ENCODE measurements around the gene TMEM129. TPM values are rescaled to one million over a fixed set of nuclear protein-coding genes. Genes with fewer than 3 reads are reported as not detected.

Gene TMEM129
- total and polyA plus RNA-seq, 10 of the 15 experiments (the other 5 are each of a cell fraction or from before 2014, with no cell fraction given), result 0.19 to 24.9 (median 13.2) TPM

- intact Hi-C loops (cut with micrococcal nuclease; ENCODE audit: unreplicated experiment), result no loop called here
- peaks cover 4 to 10% of the 10 kb centered on the region in 2 experiments; a peak in 3 of 4 replicates for H3K36me3 ChIP-seq (ENCODE audit: control insufficient read depth in 2 of 2, insufficient read depth in 2 of 2, low read length in 1 of 2)
- peak overlapping the region; percentile 72 for H3K27ac ChIP-seq (ENCODE audit: control insufficient read depth, insufficient read depth)
- ChIA-PET CTCF (interaction anchor here (0.6 to 15.5 kb wide), 5 partner anchors 9 to 181 kb away, joined by 3 to 317 read pairs (median 3); partner anchors contain the start of gene SLBP), SMC1A (ENCODE audit: uncharacterized antibody, unreplicated experiment) (interaction anchor here (0.9 to 11.0 kb wide), 3 partner anchors 12 to 27 kb away, joined by 3 to 132 read pairs (median 33); no protein-coding TSS in a partner anchor), RAD21 (ENCODE audit: unreplicated experiment) (interaction anchor here (0.8 to 3.3 kb wide), 3 partner anchors 11 to 27 kb away, joined by 3 to 32 read pairs (median 3); no protein-coding TSS in a partner anchor), POLR2A (interaction anchor here (0.7 to 3.8 kb wide), 8 partner anchors 8 to 133 kb away, joined by 3 to 34 read pairs (median 4); partner anchors contain the start of gene SLBP)
- H3K4me3 ChIP-seq, result peak overlapping the region; percentile 73
- DNase-seq (ENCODE audit: low read depth, low spot score), result no peak
- no peaks in the 10 kb centered on the region for H3K27me3 ChIP-seq (replicated peaks in 1 of 2; ENCODE audit: control insufficient read depth in 2 of 2, insufficient read depth in 2 of 2, low read length in 1 of 2)
- peak overlapping the region; percentile 97 for H3K4me2 ChIP-seq (ENCODE audit: control insufficient read depth, insufficient read depth)
- BruUV-seq (replicated peaks), result no TSS peak
- H2AFZ ChIP-seq (ENCODE audit: control insufficient read depth, low read depth, low read length), result peak overlapping the region; percentile 87
- ATAC-seq, result peak; percentile 35
- FAIRE-seq, result no peak
- WGBS (ENCODE audit: insufficient coverage, insufficient replicate concordance, low lambda C conversion rate, missing lambda C conversion rate), result under 1% methylated on average over 79 of the region's 79 CpGs
- H3K9ac ChIP-seq (ENCODE audit: control insufficient read depth, insufficient read depth, low read length), result peak overlapping the region; percentile 77
- peaks cover 4% of the 10 kb centered on the region for H4K20me1 ChIP-seq (ENCODE audit: control insufficient read depth, insufficient read depth)
- H3K79me2 ChIP-seq (ENCODE audit: control insufficient read depth, insufficient read depth, low read length), result peaks cover 64% of the 10 kb centered on the region
- in situ Hi-C loops (cut with MboI), result no loop called here
- H3K4me1 ChIP-seq (ENCODE audit: control insufficient read depth, insufficient read depth, low read length), result peaks cover 31% of the 10 kb centered on the region
- no peaks in the 10 kb centered on the region for H3K9me3 ChIP-seq (replicated peaks; ENCODE audit: control insufficient read depth, insufficient read depth, low read length)
- TF ChIP-seq FOXK2 (IDR thresholded peaks at IDR 0.05), result no peak
- peak; percentile 9 for TF ChIP-seq MYC (IDR thresholded peaks at IDR 0.05; ENCODE audit: insufficient read depth, insufficient read length, insufficient replicate concordance, low read length, severe bottlenecking)
- no peak for TF ChIP-seq STAT1 (conservative IDR thresholded peaks at IDR 0.05)
- no peak for TF ChIP-seq POLR2A (IDR thresholded peaks at IDR 0.05; ENCODE audit: low read depth, low read length)
- TF ChIP-seq GABPA (IDR thresholded peaks at IDR 0.05; ENCODE audit: low read depth), result no peak
- TF ChIP-seq CHD4 (IDR thresholded peaks at IDR 0.05), result no peak
- TF ChIP-seq IRF5 (IDR thresholded peaks at IDR 0.05; ENCODE audit: borderline replicate concordance), result no peak
- no peak for TF ChIP-seq ZNF592 (IDR thresholded peaks at IDR 0.05)
- no peak for TF ChIP-seq MXI1 (IDR thresholded peaks at IDR 0.05; ENCODE audit: low read depth, low read length)
- no peak for TF ChIP-seq SMARCA5 (IDR thresholded peaks at IDR 0.05)
- TF ChIP-seq WRNIP1 (IDR thresholded peaks at IDR 0.05; ENCODE audit: borderline replicate concordance, low read depth, low read length), result no peak
- no peak for TF ChIP-seq TAF1 (IDR thresholded peaks at IDR 0.05; ENCODE audit: borderline replicate concordance, low read depth, low read length)
- TF ChIP-seq SP1 (IDR thresholded peaks at IDR 0.05; ENCODE audit: low read depth, low read length), result no peak
- TF ChIP-seq CBX3 (IDR thresholded peaks at IDR 0.05; ENCODE audit: borderline replicate concordance, low read depth), result no peak
- 0 out of 2 replicates have a peak, but pooled peaks have one; percentile 6 for TF ChIP-seq TCF12 (IDR thresholded peaks at IDR 0.05; ENCODE audit: low read depth, low read length)
- TF ChIP-seq PAX5 (IDR thresholded peaks at IDR 0.05; ENCODE audit: borderline replicate concordance, low read depth, low read length), result 0 out of 2 replicates have a peak, but pooled peaks have one; percentile 14
- peak; percentile 4 for TF ChIP-seq BCL3 (IDR thresholded peaks at IDR 0.05; ENCODE audit: borderline replicate concordance, insufficient read depth, low read depth, low read length, poor library complexity, severe bottlenecking)
These were observed 750 bp downstream of the TMEM129 start for GRCh38 chr4:1720163-1720983.

Measured in GM12878 (cell line).